Duodenal mucosa (tissue), 2 donors: Measurements from ENCODE around the gene DLGAP3.
"Not testable (repeated sequence)": the region's sequence is repeated elsewhere in the genome, so short reads cannot be mapped to it uniquely, and the experiment has no call there.

Experiments used
- H3K27ac ChIP-seq: one replicate; pipeline ENCODE4 v1.7.0; 2013; ENCODE audit warnings: low read depth, low read length
- H3K27me3 ChIP-seq, 2 donors: one replicate each; pipeline ENCODE4 v1.7.0; 2013; ENCODE audit warnings: low read length in 2 of 2, control low read depth in 1 of 2; ENCODE audit not compliant: insufficient read depth in 2 of 2, control insufficient read depth in 1 of 2
- H3K36me3 ChIP-seq, 2 donors: one replicate each; pipeline ENCODE4 v1.7.0; 2013; ENCODE audit warnings: low read length in 2 of 2, control low read depth in 1 of 2; ENCODE audit not compliant: insufficient read depth in 2 of 2, control insufficient read depth in 1 of 2
- H3K4me1 ChIP-seq, 2 donors: one replicate each; pipeline ENCODE4 v1.7.0; 2013; ENCODE audit warnings: low read length in 2 of 2, control low read depth in 1 of 2; ENCODE audit not compliant: insufficient read depth in 2 of 2, control insufficient read depth in 1 of 2
- H3K4me3 ChIP-seq, 2 donors: one replicate each; pipeline ENCODE4 v1.7.0; 2013; ENCODE audit warnings: low read length in 2 of 2, low read depth in 1 of 2
- H3K9ac ChIP-seq, 2 donors: one replicate each; pipeline ENCODE4 v1.7.0; 2013; ENCODE audit warnings: low read length in 2 of 2, low read depth in 1 of 2
- H3K9me3 ChIP-seq, 2 donors: one replicate each; pipeline ENCODE4 v1.7.0; 2013; ENCODE audit warnings: low read length in 2 of 2, control low read depth in 1 of 2; ENCODE audit not compliant: control insufficient read depth in 1 of 2

Gene DLGAP3

GRCh38 chr1:34827341-34827941 lies 102.0 kb downstream of the DLGAP3 start:
- Histone ChIP-seq H3K9ac (no peak overlapping the region), H3K4me1 (no peaks in the 10 kb centered on the region), H3K4me3 (no peak overlapping the region), H3K36me3 (no peaks in the 10 kb centered on the region), H3K27me3 (no peaks in the 10 kb centered on the region), H3K27ac (no peak overlapping the region), H3K9me3 (peaks cover 0 to 2% of the 10 kb centered on the region in 2 donors)

- no peak overlapping the region for H3K27ac ChIP-seq
- no peaks in the 10 kb centered on the region for H3K36me3 ChIP-seq
- no peaks in the 10 kb centered on the region for H3K27me3 ChIP-seq
- no peaks in the 10 kb centered on the region for H3K4me1 ChIP-seq
- peaks cover 0 to 2% of the 10 kb centered on the region in 2 donors for H3K9me3 ChIP-seq
- no peak overlapping the region for H3K4me3 ChIP-seq
- H3K9ac ChIP-seq, result no peak overlapping the region
Measured at GRCh38 chr1:34825455-34826091, 103.9 kb downstream of the DLGAP3 start.

GRCh38 chr1:34824817-34825454 lies 104.5 kb downstream of the DLGAP3 start:
- Histone ChIP-seq H3K4me1 (no peaks in the 10 kb centered on the region), H3K9me3 (peaks cover 0 to 2% of the 10 kb centered on the region in 2 donors), H3K27me3 (no peaks in the 10 kb centered on the region), H3K4me3 (no peak overlapping the region), H3K27ac (no peak overlapping the region), H3K36me3 (no peaks in the 10 kb centered on the region), H3K9ac (no peak overlapping the region)

- Histone ChIP-seq H3K4me3 (no peak overlapping the region), H3K4me1 (no peaks in the 10 kb centered on the region), H3K27me3 (no peaks in the 10 kb centered on the region), H3K36me3 (no peaks in the 10 kb centered on the region), H3K9ac (no peak overlapping the region), H3K27ac (no peak overlapping the region), H3K9me3 (peaks cover 0 to 2% of the 10 kb centered on the region in 2 donors)
Measured at GRCh38 chr1:34822202-34822601, 107.2 kb downstream of the DLGAP3 start.

GRCh38 chr1:34818862-34819261 lies 110.6 kb downstream of the DLGAP3 start:
- H3K27me3 ChIP-seq, H3K9me3 ChIP-seq, H3K4me3 ChIP-seq, H3K27ac ChIP-seq, H3K4me1 ChIP-seq, H3K36me3 ChIP-seq, H3K9ac ChIP-seq: not testable (repeated sequence)

GRCh38 chr1:34816778-34817177 lies 112.7 kb downstream of the DLGAP3 start:
- Histone ChIP-seq H3K9me3 (no peaks in the 10 kb centered on the region), H3K4me3 (no peak overlapping the region), H3K27me3 (no peaks in the 10 kb centered on the region), H3K9ac (no peak overlapping the region), H3K36me3 (no peaks in the 10 kb centered on the region), H3K4me1 (no peaks in the 10 kb centered on the region), H3K27ac (no peak overlapping the region)

GRCh38 chr1:34816332-34816731 lies 113.1 kb downstream of the DLGAP3 start:
- Histone ChIP-seq H3K9ac (no peak overlapping the region), H3K4me1 (no peaks in the 10 kb centered on the region), H3K36me3 (no peaks in the 10 kb centered on the region), H3K4me3 (no peak overlapping the region), H3K9me3 (no peaks in the 10 kb centered on the region), H3K27ac (no peak overlapping the region), H3K27me3 (no peaks in the 10 kb centered on the region)
